ENCODE measurements around the gene SETBP1. TPM values are rescaled to one million over a fixed set of nuclear protein-coding genes. Genes with fewer than 3 reads are reported as not detected.

Gene SETBP1
- total RNA-seq, 1 donor from 2014 or later = 51.0 TPM

GRCh38 chr18:45110577-45111501, 430.2 kb downstream of the SETBP1 start:
- no peak for DNase-seq (ENCODE audit: low spot score)

GRCh38 chr18:45111502-45111848, 430.8 kb downstream of the SETBP1 start:
- no peak for DNase-seq (ENCODE audit: low spot score)

GRCh38 chr18:45112682-45113081, 432.0 kb downstream of the SETBP1 start:
- no peak for DNase-seq (ENCODE audit: low spot score)

GRCh38 chr18:45116116-45116515, 435.4 kb downstream of the SETBP1 start:
- no peak for DNase-seq (ENCODE audit: low spot score)
